Astrocyte (in vitro differentiated cells and primary cell): ENCODE measurements around the gene LIN52. TPM values are rescaled to one million over a fixed set of nuclear protein-coding genes. Genes with fewer than 3 reads are reported as not detected.

Experiments
- DNase-seq: peaks from one replicate; pipeline ENCODE4 v3.0.0-alpha.2; 2010; ENCODE audit warnings: low read depth
- FAIRE-seq: peaks from 2 replicates; lab custom pipeline; 2011; peaks lifted over from hg19 to GRCh38; lab: Jason Lieb, UNC
- H2AFZ ChIP-seq: 2 replicates; pipeline ENCODE4 v1.6.0; 2012; ENCODE audit warnings: low read depth, low read length, inconsistent platforms
- H3K27ac ChIP-seq: 2 replicates; pipeline ENCODE4 v1.5.1; 2011; ENCODE audit warnings: low read depth, low read length, inconsistent platforms
- H3K27me3 ChIP-seq: 2 replicates; pipeline ENCODE4 v1.6.0; 2011; ENCODE audit warnings: low read length, inconsistent platforms; ENCODE audit not compliant: insufficient read depth
- H3K36me3 ChIP-seq: 2 replicates; pipeline ENCODE4 v1.5.1; 2011; ENCODE audit warnings: low read length, inconsistent platforms; ENCODE audit not compliant: insufficient read depth
- H3K4me1 ChIP-seq: 2 replicates; pipeline ENCODE4 v1.5.1; 2011; ENCODE audit warnings: low read length, inconsistent platforms; ENCODE audit not compliant: insufficient read depth
- H3K4me2 ChIP-seq: 2 replicates; pipeline ENCODE4 v1.6.0; 2012; ENCODE audit warnings: low read length, inconsistent platforms
- H3K4me3 ChIP-seq: 2 replicates; pipeline ENCODE4 v1.5.1; 2011; ENCODE audit warnings: low read depth, mild to moderate bottlenecking, low read length, inconsistent platforms; ENCODE audit not compliant: insufficient read depth
- H3K79me2 ChIP-seq: 2 replicates; pipeline ENCODE4 v1.6.0; 2012; ENCODE audit warnings: mild to moderate bottlenecking, low read length, inconsistent platforms; ENCODE audit not compliant: insufficient read depth
- H3K9ac ChIP-seq: 2 replicates; pipeline ENCODE4 v1.6.0; 2012; ENCODE audit warnings: mild to moderate bottlenecking, low read length, inconsistent platforms
- H3K9me3 ChIP-seq: 2 replicates; pipeline ENCODE4 v1.5.1; 2012; ENCODE audit warnings: low read depth, mild to moderate bottlenecking, low read length, inconsistent platforms; ENCODE audit not compliant: insufficient read depth
- H4K20me1 ChIP-seq: 2 replicates; pipeline ENCODE4 v1.6.0; 2012; ENCODE audit warnings: low read length, inconsistent platforms; ENCODE audit not compliant: insufficient read depth
- H3K27ac Mint-ChIP-seq: one replicate; pipeline ENCODE4 v1.8.0; 2021; ENCODE audit warnings: mild to moderate bottlenecking, mixed read lengths; ENCODE audit not compliant: unreplicated experiment
- H3K27me3 Mint-ChIP-seq: one replicate; pipeline ENCODE4 v1.8.0; 2021; ENCODE audit warnings: low read depth, mixed read lengths; ENCODE audit not compliant: unreplicated experiment
- H3K36me3 Mint-ChIP-seq: one replicate; pipeline ENCODE4 v1.8.0; 2021; ENCODE audit warnings: low read depth, mixed read lengths; ENCODE audit not compliant: unreplicated experiment
- H3K4me1 Mint-ChIP-seq: one replicate; pipeline ENCODE4 v1.8.0; 2021; ENCODE audit warnings: low read depth, mixed read lengths; ENCODE audit not compliant: unreplicated experiment
- H3K4me3 Mint-ChIP-seq: one replicate; pipeline ENCODE4 v1.8.0; 2021; ENCODE audit warnings: mild to moderate bottlenecking, moderate library complexity, mixed read lengths; ENCODE audit not compliant: unreplicated experiment
- H3K9me3 Mint-ChIP-seq: one replicate; pipeline ENCODE4 v1.8.0; 2021; ENCODE audit warnings: mild to moderate bottlenecking, mixed read lengths; ENCODE audit not compliant: unreplicated experiment
- CTCF ChIP-seq: IDR thresholded peaks from 2 replicates; pipeline ENCODE4 v1.5.1; 2011; ENCODE audit warnings: low read depth, mild to moderate bottlenecking, inconsistent platforms, low read length, moderate library complexity; ENCODE audit not compliant: insufficient read depth
- EZH2 ChIP-seq: IDR thresholded peaks from 2 replicates; pipeline ENCODE4 v1.6.1; 2012; ENCODE audit warnings: mild to moderate bottlenecking, low read length, inconsistent platforms; ENCODE audit not compliant: insufficient read depth
- total RNA-seq: library from RNA; stranded (reverse); gene quantifications from 2 replicates; pipeline ENCODE4 v1.2.1, GENCODE V29; 2021

Gene LIN52
- total RNA-seq, 1 donor from 2014 or later = 5.5 TPM

- Histone ChIP-seq H2AFZ (no peak overlapping the region), H3K27ac (no peak overlapping the region), H3K4me3 (no peak overlapping the region), H3K79me2 (no peaks in the 10 kb centered on the region), H3K9me3 (no peaks in the 10 kb centered on the region), H3K4me2 (no peak overlapping the region), H3K4me1 (no peaks in the 10 kb centered on the region), H3K27me3 (no peaks in the 10 kb centered on the region), H4K20me1 (no peaks in the 10 kb centered on the region), H3K36me3 (no peaks in the 10 kb centered on the region), H3K9ac (no peak overlapping the region)
- FAIRE-seq (no peak), DNase-seq (no peak)
- Mint-ChIP-seq H3K36me3 (peaks cover 10% of the 10 kb centered on the region), H3K4me3 (no peak overlapping the region), H3K27me3 (no peaks in the 10 kb centered on the region), H3K4me1 (no peaks in the 10 kb centered on the region), H3K9me3 (peaks cover 6% of the 10 kb centered on the region), H3K27ac (no peak overlapping the region)
- TF ChIP-seq EZH2 (no peak), CTCF (no peak)
Observed at GRCh38 chr14:74126315-74127013, 41.7 kb downstream of the LIN52 start.

- Mint-ChIP-seq H3K36me3 (peaks cover 10% of the 10 kb centered on the region), H3K4me1 (no peaks in the 10 kb centered on the region), H3K27me3 (no peaks in the 10 kb centered on the region), H3K27ac (no peak overlapping the region), H3K9me3 (peaks cover 6% of the 10 kb centered on the region), H3K4me3 (no peak overlapping the region)
- H3K9ac ChIP-seq = no peak overlapping the region
- no peak for TF ChIP-seq CTCF
- TF ChIP-seq EZH2 = no peak
- DNase-seq (no peak), FAIRE-seq (no peak)
- no peaks in the 10 kb centered on the region for H3K27me3 ChIP-seq
- no peaks in the 10 kb centered on the region for H3K4me1 ChIP-seq
- H3K4me2 ChIP-seq = no peak overlapping the region
- no peak overlapping the region for H3K27ac ChIP-seq
- no peaks in the 10 kb centered on the region for H4K20me1 ChIP-seq
- H2AFZ ChIP-seq = no peak overlapping the region
- H3K36me3 ChIP-seq = no peaks in the 10 kb centered on the region
- no peaks in the 10 kb centered on the region for H3K9me3 ChIP-seq
- H3K4me3 ChIP-seq = no peak overlapping the region
- no peaks in the 10 kb centered on the region for H3K79me2 ChIP-seq
Observed at GRCh38 chr14:74127634-74128033, 42.9 kb downstream of the LIN52 start.

GRCh38 chr14:74133833-74134481, 49.2 kb downstream of the LIN52 start:
- no peaks in the 10 kb centered on the region for H3K4me1 ChIP-seq
- no peak overlapping the region for H3K27ac Mint-ChIP-seq
- H3K9me3 Mint-ChIP-seq = no peaks in the 10 kb centered on the region
- H3K36me3 ChIP-seq = no peaks in the 10 kb centered on the region
- no peaks in the 10 kb centered on the region for H3K79me2 ChIP-seq
- no peak for TF ChIP-seq CTCF
- no peak for TF ChIP-seq EZH2
- H3K4me3 Mint-ChIP-seq = no peak overlapping the region
- H3K4me1 Mint-ChIP-seq = peaks cover 14% of the 10 kb centered on the region
- no peak overlapping the region for H3K4me2 ChIP-seq
- FAIRE-seq (no peak), DNase-seq (no peak)
- H3K27ac ChIP-seq = no peak overlapping the region
- H3K27me3 Mint-ChIP-seq = no peaks in the 10 kb centered on the region
- H3K4me3 ChIP-seq = no peak overlapping the region
- H2AFZ ChIP-seq = no peak overlapping the region
- no peak overlapping the region for H3K9ac ChIP-seq
- no peaks in the 10 kb centered on the region for H3K27me3 ChIP-seq
- no peaks in the 10 kb centered on the region for H3K9me3 ChIP-seq
- H3K36me3 Mint-ChIP-seq = no peaks in the 10 kb centered on the region
- no peaks in the 10 kb centered on the region for H4K20me1 ChIP-seq
